Retinal pigment epithelial cell (primary cell): ENCODE measurements around the gene AFF4.

Experiments
- DNase-seq: peaks from one replicate; pipeline ENCODE4 v3.0.0-alpha.2; 2010; ENCODE audit warnings: low read depth
- H3K4me3 ChIP-seq: 2 replicates; pipeline ENCODE4 v1.5.1; 2011; ENCODE audit warnings: mild to moderate bottlenecking, low read length, control low read depth, moderate library complexity
- CTCF ChIP-seq: conservative IDR thresholded peaks from 2 replicates; pipeline ENCODE4 v1.5.1; 2011; ENCODE audit warnings: low read depth, low read length, control low read depth, inconsistent platforms

The AFF4 gene

GRCh38 chr5:132898094-132898493 is 65.3 kb downstream of the AFF4 start:
- no peak for DNase-seq
- H3K4me3 ChIP-seq, result no peak overlapping the region
- no peak for TF ChIP-seq CTCF

DNA sequence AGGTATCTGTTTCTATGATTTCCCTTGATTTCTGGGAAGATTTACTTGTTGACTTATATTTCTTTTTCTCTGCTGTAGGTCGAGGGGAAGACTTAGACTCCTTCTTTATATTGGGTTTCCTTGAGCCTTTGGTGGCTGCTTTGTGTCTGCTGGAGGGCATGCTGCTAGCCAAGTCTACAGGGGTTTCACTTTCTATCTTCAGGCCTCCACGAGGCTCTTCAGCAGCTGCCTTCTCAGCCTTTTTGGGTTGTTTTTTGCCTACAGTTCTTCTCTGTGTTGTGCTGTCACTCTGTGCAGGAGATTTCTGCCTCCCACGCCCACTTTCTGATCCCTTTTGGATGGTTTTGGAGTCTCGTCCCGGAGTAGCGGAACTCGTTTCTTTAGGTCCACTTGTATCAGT is 66.7 kb downstream of the AFF4 start:
- H3K4me3 ChIP-seq, result no peak overlapping the region
- no peak for TF ChIP-seq CTCF
- no peak for DNase-seq

GRCh38 chr5:132895719-132896305 is 67.6 kb downstream of the AFF4 start:
- no peak overlapping the region for H3K4me3 ChIP-seq
- no peak for TF ChIP-seq CTCF
- no peak for DNase-seq

DNA sequence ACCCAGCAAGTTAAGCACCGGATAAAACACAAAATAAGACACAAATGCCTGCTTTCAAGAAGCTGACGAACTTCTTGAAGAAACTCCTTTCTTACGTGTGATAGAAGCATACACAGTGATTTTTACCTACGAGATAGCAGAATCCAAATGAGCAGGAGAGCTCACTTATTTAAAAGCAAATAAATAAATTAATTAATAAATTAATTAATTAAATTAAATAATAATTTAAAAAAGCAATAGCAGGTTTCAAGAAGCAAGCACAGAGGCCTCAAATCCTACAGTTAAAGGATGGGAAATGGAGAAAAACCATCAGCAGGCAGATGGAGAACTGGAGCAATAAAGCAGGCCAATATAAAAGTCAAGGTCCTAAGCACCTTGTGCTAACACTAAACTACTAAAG is 72.6 kb downstream of the AFF4 start:
- no peak overlapping the region for H3K4me3 ChIP-seq
- no peak for DNase-seq
- TF ChIP-seq CTCF, result no peak

- no peak for TF ChIP-seq CTCF
- no peak for DNase-seq
- H3K4me3 ChIP-seq, result no peak overlapping the region
These were observed 73.9 kb downstream of the AFF4 start for GRCh38 chr5:132889501-132889900.

DNA sequence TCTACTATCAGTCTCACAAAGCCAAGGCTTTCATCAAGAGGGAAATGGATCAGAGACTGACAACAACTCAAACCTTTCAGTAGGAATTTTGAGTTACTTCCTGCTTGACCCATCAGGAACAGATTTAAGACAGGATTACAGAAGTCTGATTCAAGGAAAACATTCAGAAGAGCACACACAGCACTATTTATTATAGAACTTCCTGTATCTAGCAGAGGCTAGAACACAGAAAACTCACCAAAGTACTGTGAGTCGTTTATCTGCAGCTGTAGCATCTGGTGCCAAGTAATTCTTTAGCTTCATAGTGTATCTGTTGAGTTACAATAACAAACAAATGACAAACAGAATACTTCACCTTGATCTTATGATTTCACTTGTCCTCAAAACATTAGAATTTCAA is 76.2 kb downstream of the AFF4 start:
- H3K4me3 ChIP-seq, result no peak overlapping the region
- TF ChIP-seq CTCF, result no peak
- DNase-seq, result no peak

- TF ChIP-seq CTCF, result no peak
- no peak overlapping the region for H3K4me3 ChIP-seq
- DNase-seq, result no peak
These were observed 77.2 kb downstream of the AFF4 start for GRCh38 chr5:132886064-132886823.
